K562 (cell line): ENCODE data around the gene LCP2. TPM values are rescaled to one million over a fixed set of nuclear protein-coding genes. Genes with fewer than 3 reads are reported as not detected.

Experiments
- ATAC-seq: fragments of 200-7000 bp; cut with Tn5 transposase; 3 replicates; pipeline ENCODE4 v1.9.1; 2020; ENCODE audit warnings: moderate library complexity
- BruUV-seq: library from RNA; stranded (reverse); fragments of 400-500 nt; replicated peaks from 2 replicates; lab custom pipeline; 2021; lab: Mats Ljungman, UMichigan
- CTCF ChIA-PET: fragments of 300-600 bp; formaldehyde crosslinking; extraction: SDS; loops from one replicate; lab custom pipeline; 2021; ENCODE audit warnings: low intra/inter-chr PET ratio; lab: Yijun Ruan, JAX
- POLR2A ChIA-PET: fragments of 300-600, 350-650 bp; sonication (Branson Sonifier 250); formaldehyde crosslinking; extraction: SDS; loops from one replicate; lab custom pipeline; 2021; ENCODE audit warnings: antibody characterized with exemption, inconsistent platforms; lab: Yijun Ruan, JAX
- DNase-seq, 4 experiments: peaks; one replicate each; pipeline versions ENCODE4 v3.0.0 to v3.0.0-alpha.2; 2011 to 2018; ENCODE audit warnings: low spot score in 3 of 4, mixed read lengths in 3 of 4; ENCODE audit errors: extremely low read depth in 1 of 4
- FAIRE-seq: peaks from 2 replicates; lab custom pipeline; 2011; peaks lifted over from hg19 to GRCh38; lab: Jason Lieb, UNC
- H2AFZ ChIP-seq: 2 replicates; pipeline ENCODE4 v1.6.0; 2011; ENCODE audit warnings: low read depth, low read length, control low read depth, inconsistent platforms
- H3K27ac ChIP-seq: fragments of 200-600 bp; 3 replicates; pipeline ENCODE4 v1.8.0; 2011; ENCODE audit warnings: low read depth, mild to moderate bottlenecking, control low read depth, inconsistent platforms, low read length, moderate library complexity, mixed read lengths; ENCODE audit errors: extremely low read depth
- H3K27me3 ChIP-seq, 2 experiments: fragments of 300-600 bp in 1 of 2; 2 replicates in 1 of 2; 3 replicates in 1 of 2; pipeline versions ENCODE4 v1.6.0 to v1.8.0; 2011; ENCODE audit warnings: inconsistent platforms in 2 of 2, low read length in 2 of 2, mild to moderate bottlenecking in 1 of 2, mixed read lengths in 1 of 2, moderate library complexity in 1 of 2; ENCODE audit not compliant: control insufficient read depth in 2 of 2, insufficient read depth in 2 of 2
- H3K36me3 ChIP-seq: fragments of 300-600 bp; 3 replicates; pipeline ENCODE4 v1.8.0; 2011; ENCODE audit warnings: mild to moderate bottlenecking, low read length, inconsistent platforms; ENCODE audit not compliant: control insufficient read depth, insufficient read depth
- H3K4me1 ChIP-seq, 2 experiments: fragments of 200-600 bp in 1 of 2; replicated peaks in 1 of 2; 2 replicates in 1 of 2; 3 replicates in 1 of 2; pipeline versions ENCODE4 v1.5.1 to v1.8.0; 2011; ENCODE audit warnings: inconsistent platforms in 2 of 2, low read length in 2 of 2, mild to moderate bottlenecking in 1 of 2, mixed read lengths in 1 of 2, moderate library complexity in 1 of 2; ENCODE audit not compliant: control insufficient read depth in 2 of 2, insufficient read depth in 2 of 2
- H3K4me2 ChIP-seq: 2 replicates; pipeline ENCODE4 v1.6.1; 2011; ENCODE audit warnings: low read length, control low read depth, inconsistent platforms, mixed read lengths; ENCODE audit not compliant: insufficient read depth
- H3K4me3 ChIP-seq: fragments of 200-600 bp; sonication (generic), shearing (Covaris generic); 2 replicates; pipeline ENCODE4 v1.5.1; 2016; ENCODE audit warnings: control low read depth, inconsistent platforms
- H3K79me2 ChIP-seq: fragments of 200-600 bp; 3 replicates; pipeline ENCODE4 v1.8.0; 2011; ENCODE audit warnings: low read length, inconsistent platforms; ENCODE audit not compliant: control insufficient read depth, insufficient read depth
- H3K9ac ChIP-seq, 2 experiments: 2 replicates each; pipeline versions ENCODE4 v1.6.0 to v1.6.1; 2011; ENCODE audit warnings: low read depth in 2 of 2, low read length in 2 of 2, control low read depth in 1 of 2, inconsistent platforms in 1 of 2, mild to moderate bottlenecking in 1 of 2, mixed read lengths in 1 of 2; ENCODE audit not compliant: insufficient read depth in 1 of 2
- H3K9me1 ChIP-seq: one replicate; pipeline ENCODE4 v1.6.0; 2011; ENCODE audit warnings: inconsistent platforms, mild to moderate bottlenecking, low read length, moderate library complexity; ENCODE audit not compliant: control insufficient read depth, insufficient read depth
- H3K9me3 ChIP-seq: replicated peaks from 2 replicates; pipeline ENCODE4 v1.5.1; 2011; ENCODE audit warnings: low read depth, low read length, inconsistent platforms; ENCODE audit not compliant: control insufficient read depth, insufficient read depth
- H4K20me1 ChIP-seq: replicated peaks from 2 replicates; pipeline ENCODE4 v1.6.1; 2011; ENCODE audit warnings: low read length, inconsistent platforms, mixed read lengths; ENCODE audit not compliant: control insufficient read depth, insufficient read depth
- GTF2F1 ChIP-seq: IDR thresholded peaks from 2 replicates; pipeline ENCODE4 v1.6.1; 2011; ENCODE audit warnings: low read depth, low read length, improper control_type of control experiment
- HMG20B ChIP-seq: fragments of 250-450 bp; sonication (Bioruptor Pico); IDR thresholded peaks from 2 replicates; pipeline ENCODE4 v1.5.0; 2021; ENCODE audit warnings: mild to moderate bottlenecking
- NONO ChIP-seq, 2 experiments: fragments of 200-400 bp in 1 of 2; fragments of 450-650 bp in 1 of 2; formaldehyde crosslinking in 1 of 2; IDR thresholded peaks; 2 replicates each; pipeline ENCODE4 v1.6.1; 2017; ENCODE audit warnings: low read depth in 2 of 2, mild to moderate bottlenecking in 2 of 2, moderate library complexity in 2 of 2, low read length in 1 of 2
- SMARCE1 ChIP-seq: fragments of 450-650 bp; IDR thresholded peaks from 2 replicates; pipeline ENCODE4 v1.7.1; 2016; ENCODE audit warnings: mild to moderate bottlenecking
- TSC22D4 ChIP-seq: fragments of 450-650 bp; IDR thresholded peaks from 2 replicates; pipeline ENCODE4 v1.6.1; 2016; ENCODE audit warnings: missing genetic modification characterization, missing biosample characterization, control low read depth
- ZNF239 ChIP-seq: fragments of 250-450 bp; sonication (Bioruptor Pico); IDR thresholded peaks from 2 replicates; pipeline ENCODE4 v1.4.0; 2020; ENCODE audit warnings: mild to moderate bottlenecking
- ZNF324 ChIP-seq: fragments of 250-450 bp; sonication (Bioruptor Pico); IDR thresholded peaks from 2 replicates; pipeline ENCODE4 v1.4.0; 2020; ENCODE audit warnings: mild to moderate bottlenecking
- ZNF507 ChIP-seq: conservative IDR thresholded peaks from 2 replicates; pipeline ENCODE4 v1.6.1; 2017; ENCODE audit warnings: missing genetic modification characterization, missing compliant biosample characterization
- ZNF717 ChIP-seq: fragments of 250-450 bp; sonication (Bioruptor Pico); IDR thresholded peaks from 2 replicates; pipeline ENCODE4 v1.5.0; 2021
- ZNF766 ChIP-seq: fragments of 200-800 bp; sonication (Bioruptor generic); conservative IDR thresholded peaks from 2 replicates; pipeline ENCODE4 v1.6.1; 2016; ENCODE audit warnings: missing genetic modification characterization, missing compliant biosample characterization
- WGBS: fragments of 100-300 bp; shearing (Covaris generic); methylation state at CpG from one replicate; pipeline ENCODE4 v1.1.6; 2016; ENCODE audit warnings: low coverage, mixed read lengths; ENCODE audit not compliant: insufficient coverage; ENCODE audit errors: missing lambda C conversion rate; 5-methylcytosine and 5-hydroxymethylcytosine counted together
- in situ Hi-C: fragments of 300-500 bp; cut with MboI; formaldehyde crosslinking; loops from 4 replicates; pipeline ENCODE4 v1.15.0; 2018; ENCODE audit warnings: inconsistent platforms, mixed read lengths
- intact Hi-C: fragments of 100-400 bp; cut with micrococcal nuclease; formaldehyde crosslinking; loops from 2 replicates; pipeline ENCODE4 v1.14.2; 2022
- polyA plus RNA-seq, 8 experiments: library from polyadenylated mRNA; depleted of rRNA in 4 of 8; stranded (reverse) in 5 of 8; unstranded in 3 of 8; fragments of >200 nt; fragmentation: Nextera tagmentation in 2 of 8; fragmentation: Illumina TruSeq in 1 of 8; extraction: Ambion mirVana in 2 of 8; extraction: Trizol in 1 of 8; gene quantifications; 2 replicates each; pipeline versions ENCODE4 v1.2.1 to v1.2.3, GENCODE V29; 2011 to 2014; ENCODE audit warnings: inconsistent platforms in 1 of 8, missing spikeins in 1 of 8
- total RNA-seq, 7 experiments: library from RNA; depleted of rRNA in 6 of 7; stranded (reverse); fragments of >200 nt in 6 of 7; fragmentation: Illumina TruSeq in 2 of 7; extraction: Trizol in 2 of 7; gene quantifications; 2 replicates each; pipeline versions ENCODE4 v1.2.1 to v1.2.3, GENCODE V29; 2011 to 2021; ENCODE audit warnings: low replicate concordance in 1 of 7
- TF ChIP-seq, protein P1 (sequence below), 2 experiments: IDR thresholded peaks in 1 of 2; conservative IDR thresholded peaks in 1 of 2; 2 replicates each; pipeline ENCODE4 v1.6.1; 2016; ENCODE audit warnings: low read depth in 2 of 2, mild to moderate bottlenecking in 1 of 2, missing compliant biosample characterization in 1 of 2, missing genetic modification characterization in 1 of 2, moderate library complexity in 1 of 2
- TF ChIP-seq, protein P2 (sequence below), 2 experiments: fragments of 450-650 bp in 1 of 2; sonication (generic) in 1 of 2; formaldehyde crosslinking; conservative IDR thresholded peaks; 2 replicates each; pipeline versions ENCODE4 v1.4.0 to v1.8.1; 2020 to 2022; ENCODE audit warnings: mild to moderate bottlenecking in 1 of 2, missing genetic modification reagents in 1 of 2
- TF ChIP-seq, protein P3 (sequence below): sonication (generic); formaldehyde crosslinking; IDR thresholded peaks from 2 replicates; pipeline ENCODE4 v1.8.0; 2022; ENCODE audit warnings: missing genetic modification reagents, mild to moderate bottlenecking, borderline replicate concordance
- TF ChIP-seq, protein P4 (sequence below): IDR thresholded peaks from 3 replicates; pipeline ENCODE4 v1.6.1; 2011; ENCODE audit warnings: borderline replicate concordance, mild to moderate bottlenecking; ENCODE audit not compliant: insufficient read length, insufficient read depth
- TF ChIP-seq, protein P5 (sequence below): fragments of 200-400 bp; formaldehyde crosslinking; IDR thresholded peaks from 2 replicates; pipeline ENCODE4 v1.6.1; 2017; ENCODE audit warnings: mild to moderate bottlenecking, low read depth, low read length, moderate library complexity

LCP2 gene
- total and polyA plus RNA-seq, 9 of the 15 experiments (the other 6 are each of a cell fraction or from before 2014, with no cell fraction given), result 4.0 to 31.3 (median 14.6) TPM

DNA sequence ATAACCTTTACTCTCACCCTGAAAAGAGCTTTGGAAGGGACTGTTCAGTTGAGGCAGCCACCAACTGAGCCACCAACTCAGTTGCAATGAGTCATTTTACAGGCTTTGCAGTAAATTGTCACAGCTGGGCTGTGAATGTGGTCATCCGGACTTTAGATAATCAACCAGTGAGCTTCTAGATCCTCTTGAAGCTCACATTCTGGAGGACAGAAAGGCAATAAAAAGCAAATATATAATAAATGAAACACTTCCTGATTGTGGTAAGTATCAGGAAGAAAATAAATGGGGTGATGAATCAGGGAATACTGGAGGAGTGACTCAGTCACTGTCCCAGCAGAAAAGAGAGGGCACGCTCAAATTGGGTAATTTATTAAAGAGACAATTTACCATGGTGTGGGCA lies 78.0 kb downstream of the LCP2 start:
- Histone ChIP-seq H3K79me2 (no peaks in the 10 kb centered on the region), H3K4me1 (no peaks in the 10 kb centered on the region), H3K27ac (no peak overlapping the region), H3K4me3 (no peak overlapping the region), H3K9me3 (no peaks in the 10 kb centered on the region), H3K4me2 (no peak overlapping the region), H3K9me1 (no peaks in the 10 kb centered on the region), H3K36me3 (no peaks in the 10 kb centered on the region), H2AFZ (no peak overlapping the region), H4K20me1 (no peaks in the 10 kb centered on the region; the same call in 1 of the 2 replicates), H3K9ac (no peak overlapping the region), H3K27me3 (peaks cover 0 to 5% of the 10 kb centered on the region in 2 experiments; a peak in 2 of 5 replicates)
- ChIA-PET POLR2A (interaction anchor here (0.7 to 1.7 kb wide), 2 partner anchors 11 to 62 kb away, joined by 3 read pairs; no protein-coding TSS in a partner anchor), CTCF (no interaction called here)
- ATAC-seq (no peak), DNase-seq (no peak), FAIRE-seq (no peak)
- BruUV-seq, result no TSS peak
- in situ Hi-C loops, result loop anchor here (10.0 to 25.0 kb wide), 2 partner anchors 405 to 1232 kb away; no protein-coding TSS in a partner anchor
- intact Hi-C loops, result no loop called here
- WGBS, result 0% methylated on average over 2 of the region's 2 CpGs
- TF ChIP-seq ZNF239 (CRISPR knock-in tag) (no peak), NONO (IDR thresholded peaks at IDR 0.05; ENCODE audit: low read depth in 2 of 2, low read length in 1 of 2) (no peak), ZNF766 (no peak), ZNF507 (tag) (no peak), ZNF324 (CRISPR knock-in tag) (no peak), GTF2F1 (no peak), ZNF717 (CRISPR knock-in tag) (no peak), HMG20B (CRISPR knock-in tag) (no peak), SMARCE1 (no peak), TSC22D4 (tag) (no peak)
- TF ChIP-seq, protein P1, sequence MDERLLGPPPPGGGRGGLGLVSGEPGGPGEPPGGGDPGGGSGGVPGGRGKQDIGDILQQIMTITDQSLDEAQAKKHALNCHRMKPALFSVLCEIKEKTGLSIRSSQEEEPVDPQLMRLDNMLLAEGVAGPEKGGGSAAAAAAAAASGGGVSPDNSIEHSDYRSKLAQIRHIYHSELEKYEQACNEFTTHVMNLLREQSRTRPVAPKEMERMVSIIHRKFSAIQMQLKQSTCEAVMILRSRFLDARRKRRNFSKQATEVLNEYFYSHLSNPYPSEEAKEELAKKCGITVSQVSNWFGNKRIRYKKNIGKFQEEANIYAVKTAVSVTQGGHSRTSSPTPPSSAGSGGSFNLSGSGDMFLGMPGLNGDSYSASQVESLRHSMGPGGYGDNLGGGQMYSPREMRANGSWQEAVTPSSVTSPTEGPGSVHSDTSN (CRISPR knock-in tag; IDR thresholded peaks at IDR 0.05; ENCODE audit: low read depth), result no peak
- TF ChIP-seq, protein P1 (tag; conservative IDR thresholded peaks at IDR 0.05; ENCODE audit: low read depth), result no peak
- TF ChIP-seq, protein P2, sequence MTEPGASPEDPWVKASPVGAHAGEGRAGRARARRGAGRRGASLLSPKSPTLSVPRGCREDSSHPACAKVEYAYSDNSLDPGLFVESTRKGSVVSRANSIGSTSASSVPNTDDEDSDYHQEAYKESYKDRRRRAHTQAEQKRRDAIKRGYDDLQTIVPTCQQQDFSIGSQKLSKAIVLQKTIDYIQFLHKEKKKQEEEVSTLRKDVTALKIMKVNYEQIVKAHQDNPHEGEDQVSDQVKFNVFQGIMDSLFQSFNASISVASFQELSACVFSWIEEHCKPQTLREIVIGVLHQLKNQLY (CRISPR knock-in tag; conservative IDR thresholded peaks at IDR 0.05), result no peak
- TF ChIP-seq, protein P3, sequence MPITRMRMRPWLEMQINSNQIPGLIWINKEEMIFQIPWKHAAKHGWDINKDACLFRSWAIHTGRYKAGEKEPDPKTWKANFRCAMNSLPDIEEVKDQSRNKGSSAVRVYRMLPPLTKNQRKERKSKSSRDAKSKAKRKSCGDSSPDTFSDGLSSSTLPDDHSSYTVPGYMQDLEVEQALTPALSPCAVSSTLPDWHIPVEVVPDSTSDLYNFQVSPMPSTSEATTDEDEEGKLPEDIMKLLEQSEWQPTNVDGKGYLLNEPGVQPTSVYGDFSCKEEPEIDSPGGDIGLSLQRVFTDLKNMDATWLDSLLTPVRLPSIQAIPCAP (CRISPR knock-in tag), result no peak
- TF ChIP-seq, protein P4, sequence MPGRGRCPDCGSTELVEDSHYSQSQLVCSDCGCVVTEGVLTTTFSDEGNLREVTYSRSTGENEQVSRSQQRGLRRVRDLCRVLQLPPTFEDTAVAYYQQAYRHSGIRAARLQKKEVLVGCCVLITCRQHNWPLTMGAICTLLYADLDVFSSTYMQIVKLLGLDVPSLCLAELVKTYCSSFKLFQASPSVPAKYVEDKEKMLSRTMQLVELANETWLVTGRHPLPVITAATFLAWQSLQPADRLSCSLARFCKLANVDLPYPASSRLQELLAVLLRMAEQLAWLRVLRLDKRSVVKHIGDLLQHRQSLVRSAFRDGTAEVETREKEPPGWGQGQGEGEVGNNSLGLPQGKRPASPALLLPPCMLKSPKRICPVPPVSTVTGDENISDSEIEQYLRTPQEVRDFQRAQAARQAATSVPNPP, result no peak
- TF ChIP-seq, protein P5, sequence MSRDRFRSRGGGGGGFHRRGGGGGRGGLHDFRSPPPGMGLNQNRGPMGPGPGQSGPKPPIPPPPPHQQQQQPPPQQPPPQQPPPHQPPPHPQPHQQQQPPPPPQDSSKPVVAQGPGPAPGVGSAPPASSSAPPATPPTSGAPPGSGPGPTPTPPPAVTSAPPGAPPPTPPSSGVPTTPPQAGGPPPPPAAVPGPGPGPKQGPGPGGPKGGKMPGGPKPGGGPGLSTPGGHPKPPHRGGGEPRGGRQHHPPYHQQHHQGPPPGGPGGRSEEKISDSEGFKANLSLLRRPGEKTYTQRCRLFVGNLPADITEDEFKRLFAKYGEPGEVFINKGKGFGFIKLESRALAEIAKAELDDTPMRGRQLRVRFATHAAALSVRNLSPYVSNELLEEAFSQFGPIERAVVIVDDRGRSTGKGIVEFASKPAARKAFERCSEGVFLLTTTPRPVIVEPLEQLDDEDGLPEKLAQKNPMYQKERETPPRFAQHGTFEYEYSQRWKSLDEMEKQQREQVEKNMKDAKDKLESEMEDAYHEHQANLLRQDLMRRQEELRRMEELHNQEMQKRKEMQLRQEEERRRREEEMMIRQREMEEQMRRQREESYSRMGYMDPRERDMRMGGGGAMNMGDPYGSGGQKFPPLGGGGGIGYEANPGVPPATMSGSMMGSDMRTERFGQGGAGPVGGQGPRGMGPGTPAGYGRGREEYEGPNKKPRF, result no peak
